Measurements from ENCODE around the gene CLIP2.
A peak's percentile ranks its signal among the peaks of the same experiment; 100 is the strongest.
"Not testable (repeated sequence)": the region's sequence is repeated elsewhere in the genome, so short reads cannot be mapped to it uniquely, and the experiment has no call there.

CLIP2 gene

GRCh38 chr7:74289018-74289658 is at the start of gene CLIP2:
CLIP2 (plus strand) TSS chr7:74289407; CDS start chr7:74317547, 28,140 bp downstream.
- DNase-seq (ENCODE audit: low read depth in 2 of 2): peak; percentile 64 to 70

GRCh38 chr7:74240482-74240881 is 48.7 kb upstream of the CLIP2 start:
- DNase-seq (ENCODE audit: low read depth in 2 of 2): no peak

DNA sequence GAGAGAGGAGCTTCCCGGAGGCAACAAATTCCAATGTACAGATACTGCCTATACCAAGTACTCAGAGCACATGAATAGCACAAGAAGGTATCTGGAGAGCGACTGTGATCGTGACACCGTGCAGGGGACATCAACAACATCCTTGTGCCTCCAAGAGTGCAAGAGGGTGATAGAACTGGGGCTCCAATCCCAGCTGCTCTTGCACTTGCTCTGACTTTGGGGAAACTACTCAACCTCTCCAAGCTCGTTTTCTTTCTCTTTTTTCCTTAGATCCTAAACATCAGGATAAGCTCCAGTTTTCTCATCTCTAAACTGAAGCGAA is 47.1 kb upstream of the CLIP2 start:
- DNase-seq (ENCODE audit: low read depth in 2 of 2): no peak

DNA sequence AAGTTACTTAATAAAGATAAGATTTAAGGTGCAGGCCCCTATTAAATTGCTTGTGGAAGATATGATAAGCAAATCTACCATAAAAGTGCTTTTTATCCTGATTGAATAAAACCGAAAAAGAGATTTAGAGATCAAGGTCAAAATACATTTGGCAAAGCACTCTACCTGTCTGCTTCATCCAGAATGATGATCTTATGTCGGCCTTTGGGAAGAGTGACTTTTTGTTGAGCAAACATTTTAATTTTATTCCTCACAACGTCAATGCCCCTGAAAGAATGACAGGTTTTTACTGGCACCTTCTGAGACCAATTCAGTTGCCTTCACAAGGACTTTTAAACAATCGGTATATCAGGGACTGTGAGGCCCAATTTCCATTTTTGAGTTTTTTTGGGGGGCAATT is 42.7 kb upstream of the CLIP2 start:
- DNase-seq (ENCODE audit: low read depth in 2 of 2): no peak

DNA sequence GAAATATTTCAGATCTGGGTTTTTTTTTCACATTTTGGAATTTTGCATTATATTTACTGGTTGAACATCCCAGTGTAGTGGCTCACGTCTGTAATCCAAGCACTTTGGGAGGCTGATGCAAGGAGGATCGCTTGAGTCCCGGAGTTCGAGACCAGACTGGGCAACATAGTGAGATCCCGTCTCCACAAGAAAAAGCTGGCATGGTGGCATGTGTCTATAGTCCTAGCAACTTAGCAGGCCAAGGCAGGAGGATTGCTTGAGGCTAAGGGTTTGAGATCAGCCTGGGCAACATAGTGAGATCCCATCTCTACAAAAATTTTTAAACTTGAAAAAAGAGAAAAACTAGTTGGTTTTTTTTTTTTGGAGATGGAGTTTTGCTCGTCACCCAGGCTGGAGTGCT is 41.1 kb upstream of the CLIP2 start:
- no peak for DNase-seq (ENCODE audit: low read depth in 2 of 2)

GRCh38 chr7:74249058-74249457 is 40.1 kb upstream of the CLIP2 start:
- DNase-seq (ENCODE audit: low read depth in 2 of 2): not testable (repeated sequence)

- DNase-seq (ENCODE audit: low read depth in 2 of 2): no peak
Observed at GRCh38 chr7:74252893-74253292, 36.3 kb upstream of the CLIP2 start.

- DNase-seq (ENCODE audit: low read depth in 2 of 2): no peak
Observed at GRCh38 chr7:74253331-74253730, 35.9 kb upstream of the CLIP2 start.

- DNase-seq (ENCODE audit: low read depth in 2 of 2): no peak
Observed at GRCh38 chr7:74253835-74254128, 35.4 kb upstream of the CLIP2 start.

DNA sequence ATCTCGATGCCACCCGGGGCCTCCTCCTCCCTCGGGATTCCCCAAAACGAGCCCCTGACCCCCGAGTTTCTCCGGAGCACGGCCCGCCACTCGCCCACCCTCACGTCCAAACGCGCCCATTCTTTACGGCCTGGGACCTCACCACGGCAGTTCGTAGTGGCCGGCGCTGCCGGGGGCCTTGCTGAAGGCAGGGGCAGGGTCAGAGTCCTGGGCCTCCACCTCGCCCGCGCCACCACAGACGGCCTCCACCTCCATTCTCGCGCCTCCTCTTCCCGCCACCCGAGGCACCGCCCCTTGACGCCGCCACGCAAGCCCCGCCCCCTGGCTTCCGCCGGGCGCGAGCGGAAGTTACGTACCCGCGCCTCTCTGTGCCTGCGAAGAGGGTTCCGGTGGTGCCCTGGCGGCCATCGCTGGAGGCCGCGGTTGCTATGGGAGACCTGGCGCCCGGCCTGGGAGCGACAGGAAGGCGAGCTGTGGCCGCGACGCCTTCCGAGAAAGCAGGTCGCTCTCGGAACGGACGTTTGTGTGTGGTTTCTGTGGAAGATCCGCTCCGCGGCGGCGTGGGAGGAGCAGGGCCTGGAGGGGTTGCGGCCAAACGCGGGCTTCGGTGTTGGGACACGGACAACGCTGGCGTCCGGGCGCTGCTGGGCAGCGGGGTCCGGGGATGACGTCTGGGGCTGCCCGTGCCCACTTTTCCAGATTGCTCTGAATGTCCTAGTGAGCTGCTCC is 34.9 kb upstream of the CLIP2 start, which contains the start of gene RFC2:
TSS of gene RFC2 (minus strand) at position 271 of the 729 bp plus-strand sequence. CDS start at position 255, 16 bp downstream.
- DNase-seq (ENCODE audit: low read depth in 2 of 2): peak; percentile 94 to 97

DNA sequence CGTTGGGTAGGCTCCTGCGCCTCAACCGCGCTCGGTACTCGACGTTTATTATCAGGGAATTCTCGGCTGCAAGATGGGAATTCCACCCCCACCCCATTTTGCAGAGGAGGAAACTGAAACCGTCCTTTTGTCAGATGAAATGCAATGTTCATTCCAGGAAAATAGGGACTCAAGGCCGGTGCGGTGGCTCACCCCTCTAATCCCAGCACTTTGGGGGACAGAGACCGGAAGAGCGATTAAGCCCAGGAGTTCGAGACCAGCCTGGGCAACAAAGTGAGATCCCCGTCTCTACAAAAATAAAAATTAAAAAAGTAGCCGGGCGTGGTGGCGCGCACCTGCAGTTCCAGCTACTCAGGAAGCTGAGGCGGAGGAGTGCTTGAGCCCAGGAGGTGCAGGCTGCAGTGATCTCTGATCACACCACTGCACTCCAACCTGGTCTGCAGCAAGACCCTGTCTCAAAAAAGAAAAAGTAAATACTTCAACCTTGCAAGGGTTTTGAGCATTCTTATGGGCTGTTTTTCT is 34.3 kb upstream of the CLIP2 start:
- DNase-seq (ENCODE audit: low read depth in 2 of 2): no peak

DNA sequence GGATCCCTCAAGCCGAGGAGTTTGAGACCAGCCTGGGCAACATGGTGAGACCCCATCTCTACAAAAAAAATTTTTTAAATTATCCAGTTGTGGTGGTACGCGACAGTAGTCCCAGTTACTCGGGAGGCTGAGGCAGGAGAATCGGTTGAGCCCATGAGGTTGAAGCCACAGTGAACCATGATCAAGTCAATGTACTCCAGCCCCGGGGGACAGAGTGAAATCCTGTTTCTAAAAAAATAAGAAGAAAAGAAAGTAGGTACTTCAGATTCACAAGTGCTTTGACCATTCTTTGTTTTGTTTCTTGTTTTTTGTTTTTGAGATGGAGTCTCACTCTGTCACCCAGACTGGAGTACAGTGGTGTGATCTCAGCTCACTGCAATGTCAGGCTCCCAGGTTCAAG is 33.7 kb upstream of the CLIP2 start:
- DNase-seq (ENCODE audit: low read depth in 2 of 2): not testable (repeated sequence)

DNA sequence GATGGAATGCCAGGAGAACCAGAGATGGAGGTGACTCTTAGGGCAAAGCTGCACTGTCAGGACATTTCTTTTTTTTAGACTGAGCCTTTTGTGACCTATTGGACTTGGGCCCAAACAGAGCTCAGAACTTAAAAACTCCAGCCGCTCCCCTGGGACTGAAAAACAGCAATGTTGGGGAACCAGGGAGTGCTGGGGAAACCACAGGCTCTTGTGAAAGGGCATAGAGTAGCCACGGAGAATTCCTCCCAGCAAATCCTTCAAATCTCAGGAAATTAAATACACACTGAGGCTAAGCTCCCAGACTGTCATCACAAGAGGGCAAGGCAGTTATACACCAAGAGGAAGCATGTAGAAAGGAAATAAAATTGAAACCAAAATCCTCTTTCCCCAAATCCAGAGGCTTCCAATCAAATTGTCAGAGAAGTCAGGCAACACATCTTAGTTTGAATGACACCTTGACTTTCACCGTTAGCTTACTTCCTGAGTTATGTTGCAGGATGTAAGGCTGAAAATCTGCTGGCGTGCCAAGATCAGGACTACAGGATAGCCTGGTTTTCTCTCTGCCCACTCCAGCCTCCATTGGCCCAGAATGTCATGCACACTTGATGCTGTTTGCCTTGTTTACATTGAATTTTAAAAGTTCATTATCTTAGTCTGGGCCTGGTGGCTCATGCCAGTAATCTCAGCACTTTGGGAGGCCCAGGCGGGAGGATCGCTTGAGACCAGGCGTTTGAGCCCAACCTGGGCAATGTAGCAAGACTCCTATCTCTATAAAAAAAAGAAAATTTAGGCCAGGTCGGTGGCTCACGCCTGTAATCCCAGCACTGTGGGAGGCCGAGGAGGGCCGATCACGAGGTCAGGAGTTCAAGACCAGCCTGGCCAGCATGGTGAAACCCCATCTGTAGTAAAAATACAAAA is 32.5 kb upstream of the CLIP2 start:
- no peak for DNase-seq (ENCODE audit: low read depth in 2 of 2)

DNA sequence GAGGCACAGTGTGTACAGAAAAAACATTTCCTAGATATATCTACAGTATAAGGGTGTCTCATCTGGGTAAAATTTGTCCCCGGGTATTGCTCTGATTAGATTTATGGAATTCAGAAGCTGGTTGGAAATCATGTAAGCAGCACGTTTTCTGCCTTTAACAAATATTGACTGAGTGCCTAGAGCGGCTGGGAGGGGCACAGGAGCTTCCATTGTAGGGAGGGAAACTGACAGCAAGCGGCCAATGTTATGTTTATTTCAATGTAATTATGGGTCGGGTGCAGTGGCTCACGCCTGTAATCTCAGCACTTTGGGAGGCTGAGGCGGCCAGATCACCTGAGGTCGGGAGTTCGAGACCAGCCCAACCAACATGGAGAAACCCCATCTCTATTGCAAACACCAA is 30.6 kb upstream of the CLIP2 start:
- DNase-seq (ENCODE audit: low read depth in 2 of 2): no peak

- DNase-seq (ENCODE audit: low read depth in 2 of 2): no peak
Observed at GRCh38 chr7:74262639-74263398, 26.4 kb upstream of the CLIP2 start.

DNA sequence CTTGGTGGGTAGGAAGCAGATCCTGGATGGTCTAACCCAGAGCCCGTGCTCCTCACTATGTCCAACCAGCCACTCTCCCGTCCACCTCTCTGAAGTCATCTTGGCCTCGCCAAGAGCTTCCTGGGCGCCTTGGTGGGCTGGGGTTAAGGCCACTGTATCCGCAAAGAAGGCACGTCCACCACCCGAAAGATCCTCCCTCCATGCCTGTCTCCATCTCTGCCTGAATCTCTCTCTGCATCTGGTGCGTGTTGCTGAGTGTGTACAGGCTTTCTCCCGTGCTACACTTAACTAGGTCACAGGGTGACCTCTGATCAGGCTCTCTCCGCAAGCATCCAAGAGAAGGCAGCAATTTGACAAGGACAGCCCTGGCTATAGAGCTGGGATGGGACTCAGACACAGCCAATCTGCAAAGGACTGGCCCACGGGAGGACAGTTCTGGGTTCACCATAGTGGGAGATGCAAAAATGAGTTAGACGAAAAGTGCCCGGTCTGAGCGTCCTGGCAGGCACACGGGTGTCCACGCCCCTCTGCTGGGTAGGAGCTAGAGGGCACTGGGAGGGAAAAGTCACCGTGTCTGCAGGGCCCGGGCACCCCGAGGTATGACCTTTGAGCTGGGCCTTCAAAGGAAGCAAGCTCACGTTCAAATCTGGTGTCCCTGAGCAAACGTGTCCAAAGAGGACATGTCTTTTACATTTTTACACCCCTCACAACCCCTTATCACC is 25.6 kb upstream of the CLIP2 start:
- DNase-seq (ENCODE audit: low read depth in 2 of 2): no peak

DNA sequence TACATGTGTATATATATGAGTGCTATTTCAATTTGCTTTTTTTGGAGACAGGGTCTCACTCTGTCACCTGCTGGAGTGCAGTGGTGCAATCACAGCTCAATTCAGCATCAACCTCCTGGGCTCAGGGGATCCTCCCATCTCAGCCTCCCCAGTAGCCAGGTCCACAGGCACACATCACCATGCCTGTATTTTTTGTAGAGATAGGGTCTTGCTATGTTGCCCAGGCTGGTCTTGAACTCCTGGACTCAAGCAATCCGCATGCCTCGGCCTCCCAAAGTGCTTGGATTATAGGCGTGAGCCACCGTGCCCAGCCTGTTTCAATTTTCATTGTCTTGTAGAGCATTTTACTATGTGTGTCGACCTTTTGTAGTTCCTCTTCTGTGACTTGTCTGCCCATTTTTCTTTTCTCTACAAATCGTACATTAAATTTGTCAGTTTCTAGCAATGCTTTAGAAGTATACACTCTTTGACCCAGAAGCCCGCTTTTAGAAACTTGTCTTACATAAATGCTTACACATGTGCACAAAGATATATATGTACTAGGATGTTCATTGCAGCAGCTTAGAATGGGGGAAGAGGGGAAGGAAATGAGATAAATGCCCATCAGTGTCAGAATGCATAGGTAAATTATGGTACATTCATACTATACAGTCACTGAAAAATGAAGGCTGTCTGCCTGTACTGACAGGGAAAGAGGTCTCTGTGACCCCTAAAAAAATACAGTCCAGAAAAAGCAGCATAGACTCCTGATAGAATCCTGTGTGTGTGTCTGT is 22.8 kb upstream of the CLIP2 start:
- no peak for DNase-seq (ENCODE audit: low read depth in 2 of 2)

- no peak for DNase-seq (ENCODE audit: low read depth in 2 of 2)
Observed at GRCh38 chr7:74267756-74268565, 21.2 kb upstream of the CLIP2 start.

DNA sequence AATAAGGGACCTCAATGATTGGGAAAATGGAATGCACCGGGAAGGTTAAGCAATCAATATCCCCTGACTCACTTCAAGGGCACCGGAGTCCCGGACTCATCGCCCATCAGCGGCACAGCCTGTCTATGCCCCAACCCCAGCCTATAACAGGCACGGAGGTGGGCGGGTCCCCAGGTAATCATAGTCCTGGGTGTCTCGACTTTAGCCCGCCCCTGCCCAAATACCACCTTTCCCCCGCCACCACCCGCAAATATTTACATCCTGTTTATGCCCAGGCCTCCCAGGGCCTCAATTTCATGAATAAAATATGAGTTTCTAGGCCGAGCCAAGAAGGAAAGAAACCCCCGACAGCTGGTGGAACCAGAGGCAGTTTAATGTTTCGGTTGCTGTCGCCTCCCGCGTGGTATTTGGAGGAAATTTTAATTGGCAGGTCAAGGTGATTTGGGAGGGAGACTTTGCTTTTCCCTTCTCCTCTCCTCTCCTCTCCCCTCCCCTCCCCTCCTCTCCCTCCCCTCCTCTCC is 19.4 kb upstream of the CLIP2 start:
- peak in 1 of 2 donors; percentile 26 for DNase-seq (ENCODE audit: low read depth in 2 of 2)
